ENCODE measurements around the gene FCGBP. TPM values are rescaled to one million over a fixed set of nuclear protein-coding genes. Genes with fewer than 3 reads are reported as not detected.

The FCGBP gene
- total and polyA plus RNA-seq, 11 donors: 0.76 to 44.4 (median 3.8) TPM

DNA sequence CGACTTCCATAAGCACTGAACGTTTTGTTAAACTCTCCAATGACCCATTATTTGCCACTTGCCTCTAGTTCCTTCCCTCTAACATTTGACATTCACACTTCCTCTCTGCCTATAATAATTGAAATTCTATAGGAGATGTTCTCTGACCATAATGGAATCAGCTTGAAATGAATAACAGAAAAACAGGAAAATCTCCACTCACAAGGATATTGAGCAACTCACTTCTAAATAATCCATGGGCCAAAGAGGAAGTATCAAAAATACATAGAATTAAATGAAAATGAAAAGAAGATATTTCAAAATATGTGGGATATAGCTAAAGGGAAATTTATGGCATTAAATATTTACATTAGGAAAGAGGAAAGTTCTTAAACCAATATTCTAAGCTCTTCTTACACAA, 3.4 kb upstream of the FCGBP start:
- 41 to 50% (median 46%) methylated on average over 2 of the region's 2 CpGs for WGBS, 4 donors
- Histone ChIP-seq H3K9me3 (peaks cover 0 to 17% (median 6%) of the 10 kb centered on the region in 12 donors), H3K27ac (peak overlapping the region in 1 of 12 donors; percentile 40), H3K4me3 (no peak overlapping the region), H3K27me3 (peaks cover 0 to 36% (median 0%) of the 10 kb centered on the region in 9 donors), H3K36me3 (no peaks in the 10 kb centered on the region), H3K4me1 (peaks cover 0 to 62% (median 0%) of the 10 kb centered on the region in 12 donors)
- intact Hi-C loops (cut with DNase I): no loop called here
- TF ChIP-seq, protein P1, sequence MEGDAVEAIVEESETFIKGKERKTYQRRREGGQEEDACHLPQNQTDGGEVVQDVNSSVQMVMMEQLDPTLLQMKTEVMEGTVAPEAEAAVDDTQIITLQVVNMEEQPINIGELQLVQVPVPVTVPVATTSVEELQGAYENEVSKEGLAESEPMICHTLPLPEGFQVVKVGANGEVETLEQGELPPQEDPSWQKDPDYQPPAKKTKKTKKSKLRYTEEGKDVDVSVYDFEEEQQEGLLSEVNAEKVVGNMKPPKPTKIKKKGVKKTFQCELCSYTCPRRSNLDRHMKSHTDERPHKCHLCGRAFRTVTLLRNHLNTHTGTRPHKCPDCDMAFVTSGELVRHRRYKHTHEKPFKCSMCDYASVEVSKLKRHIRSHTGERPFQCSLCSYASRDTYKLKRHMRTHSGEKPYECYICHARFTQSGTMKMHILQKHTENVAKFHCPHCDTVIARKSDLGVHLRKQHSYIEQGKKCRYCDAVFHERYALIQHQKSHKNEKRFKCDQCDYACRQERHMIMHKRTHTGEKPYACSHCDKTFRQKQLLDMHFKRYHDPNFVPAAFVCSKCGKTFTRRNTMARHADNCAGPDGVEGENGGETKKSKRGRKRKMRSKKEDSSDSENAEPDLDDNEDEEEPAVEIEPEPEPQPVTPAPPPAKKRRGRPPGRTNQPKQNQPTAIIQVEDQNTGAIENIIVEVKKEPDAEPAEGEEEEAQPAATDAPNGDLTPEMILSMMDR (IDR thresholded peaks at IDR 0.05): no peak
- no peak for TF ChIP-seq POLR2A (IDR thresholded peaks at IDR 0.05)
- DNase-seq (no peak), ATAC-seq (no peak)

DNA sequence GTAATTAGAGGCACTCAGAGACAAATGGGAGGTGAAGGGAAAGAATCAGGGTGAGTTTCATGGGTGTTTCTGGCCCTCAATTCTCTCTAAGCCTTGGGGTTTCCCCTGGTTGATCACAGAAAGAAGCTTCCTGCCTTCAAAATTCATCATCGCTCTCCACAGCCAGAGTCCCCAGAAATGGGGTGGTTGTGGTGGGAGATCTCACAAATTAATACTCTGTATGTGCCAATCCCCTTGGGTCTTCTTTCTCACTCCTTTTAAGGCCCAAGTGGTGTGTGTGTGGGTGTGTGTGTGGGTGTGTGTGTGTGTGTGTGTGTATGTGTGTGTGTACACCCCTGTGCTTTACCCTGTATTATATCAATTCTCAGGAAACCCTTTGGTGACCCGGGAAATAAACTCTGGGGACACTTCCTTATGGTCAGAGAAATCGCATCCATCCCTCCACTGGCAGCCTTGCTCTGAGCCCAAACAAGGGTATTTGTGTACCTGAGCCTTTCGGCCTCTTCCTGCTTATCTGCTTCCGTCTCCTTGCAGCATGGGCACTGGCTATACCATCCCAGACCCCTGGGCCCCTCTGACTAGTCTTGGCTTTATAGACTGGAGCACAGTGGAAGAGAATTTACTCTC, 2.8 kb upstream of the FCGBP start:
- H3K4me3 ChIP-seq: no peak overlapping the region
- H3K4me1 ChIP-seq: peaks cover 0 to 58% (median 0%) of the 10 kb centered on the region in 12 donors
- DNase-seq (no peak), ATAC-seq (no peak)
- WGBS, 4 donors: 67 to 73% (median 70%) methylated on average over 5 of the region's 5 CpGs
- TF ChIP-seq, protein P1 (IDR thresholded peaks at IDR 0.05): no peak
- no peak for TF ChIP-seq POLR2A (IDR thresholded peaks at IDR 0.05)
- intact Hi-C loops (cut with DNase I): no loop called here
- H3K9me3 ChIP-seq: peaks cover 0 to 17% (median 6%) of the 10 kb centered on the region in 12 donors
- no peaks in the 10 kb centered on the region for H3K36me3 ChIP-seq
- peak overlapping the region in 1 of 12 donors; percentile 40 for H3K27ac ChIP-seq
- peaks cover 0 to 39% (median 0%) of the 10 kb centered on the region in 9 donors for H3K27me3 ChIP-seq

DNA sequence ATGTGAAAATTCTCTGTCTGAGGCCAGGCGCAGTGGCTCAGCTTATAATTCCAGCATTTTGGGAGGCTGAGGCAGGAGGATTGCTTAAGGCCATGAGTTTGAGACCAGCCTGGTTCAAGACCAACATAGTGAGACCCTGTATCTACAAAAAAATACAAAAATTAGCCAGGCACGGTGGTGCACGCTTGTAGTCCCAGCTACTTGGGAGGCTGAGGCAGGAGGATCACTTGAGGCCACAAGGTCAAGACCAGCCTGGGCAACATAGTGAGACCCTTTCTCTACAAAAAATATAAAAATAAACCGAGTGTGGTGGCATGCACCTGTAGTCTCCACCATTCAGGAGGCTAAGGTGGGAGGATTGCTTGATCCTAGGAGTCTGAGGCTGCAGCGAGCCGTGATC, 2.2 kb upstream of the FCGBP start:
- intact Hi-C loops (cut with DNase I): no loop called here
- H3K27ac ChIP-seq: peak overlapping the region in 1 of 12 donors; percentile 18
- no peak overlapping the region for H3K4me3 ChIP-seq
- no peak for DNase-seq
- H3K27me3 ChIP-seq: peaks cover 0 to 44% (median 0%) of the 10 kb centered on the region in 9 donors
- 83 to 88% (median 86%) methylated on average over 6 of the region's 6 CpGs for WGBS, 4 donors
- no peak for ATAC-seq
- H3K9me3 ChIP-seq: peaks cover 0 to 17% (median 6%) of the 10 kb centered on the region in 12 donors
- H3K4me1 ChIP-seq: peaks cover 0 to 52% (median 0%) of the 10 kb centered on the region in 12 donors
- TF ChIP-seq, protein P1 (IDR thresholded peaks at IDR 0.05): no peak
- TF ChIP-seq POLR2A (IDR thresholded peaks at IDR 0.05): no peak
- no peaks in the 10 kb centered on the region for H3K36me3 ChIP-seq

DNA sequence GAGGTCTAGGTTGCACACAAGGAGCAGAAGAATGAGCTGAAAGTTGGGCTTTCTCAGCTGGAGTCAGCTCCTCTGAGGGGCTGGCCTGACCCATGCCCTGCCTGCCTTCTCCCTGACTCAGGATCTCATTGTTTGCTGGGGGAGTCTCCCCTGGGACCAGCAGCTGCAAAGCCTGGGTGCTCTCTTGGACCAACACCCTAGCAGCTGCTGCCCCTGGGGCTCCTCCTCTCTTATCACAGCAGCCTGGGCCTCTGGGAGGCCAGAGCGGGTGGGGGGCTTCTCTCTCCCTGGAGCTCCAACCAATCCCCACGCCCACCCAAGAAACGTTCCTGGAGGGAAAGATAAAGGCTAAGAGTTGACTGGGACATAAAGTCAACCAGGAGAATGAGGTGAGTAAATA, 1.6 kb upstream of the FCGBP start:
- Histone ChIP-seq H3K27me3 (peaks cover 0 to 46% (median 0%) of the 10 kb centered on the region in 9 donors), H3K9me3 (peaks cover 0 to 17% (median 6%) of the 10 kb centered on the region in 12 donors), H3K27ac (no peak overlapping the region), H3K36me3 (no peaks in the 10 kb centered on the region), H3K4me1 (peaks cover 0 to 46% (median 0%) of the 10 kb centered on the region in 12 donors), H3K4me3 (no peak overlapping the region)
- ATAC-seq: no peak
- DNase-seq: no peak
- WGBS, 4 donors: 32 to 37% (median 33%) methylated on average over 2 to 3 of the region's 3 CpGs
- intact Hi-C loops (cut with DNase I): no loop called here
- TF ChIP-seq POLR2A (IDR thresholded peaks at IDR 0.05): no peak
- TF ChIP-seq, protein P1 (IDR thresholded peaks at IDR 0.05): no peak

Measured in heart left ventricle (tissue), 16 donors.